Stimulated activated CD4-positive, alpha-beta T cell treated with anti-CD3 and anti-CD28 coated beads, Interleukin-15, amount 100 ng/mL, for 48 hours (primary cell): ENCODE measurements around the gene CLCA1.
"Not testable (repeated sequence)": the region's sequence is repeated elsewhere in the genome, so short reads cannot be mapped to it uniquely, and the experiment has no call there.

Source experiments
- DNase-seq, 2 donors: peaks; one replicate each; pipeline ENCODE4 v3.0.0-alpha.2; 2020; ENCODE audit warnings: low read depth in 2 of 2

Gene CLCA1

GRCh38 chr1:86466109-86466844 is 2.5 kb upstream of the CLCA1 start:
- DNase-seq: no peak

- DNase-seq: no peak
These were observed 1.7 kb upstream of the CLCA1 start for GRCh38 chr1:86466986-86467385.

GRCh38 chr1:86470859-86471258 is 2.1 kb downstream of the CLCA1 start:
- no peak for DNase-seq

- DNase-seq: no peak
These were observed 2.6 kb downstream of the CLCA1 start for GRCh38 chr1:86471291-86471690.

GRCh38 chr1:86472152-86472551 is 3.4 kb downstream of the CLCA1 start:
- DNase-seq: no peak

- DNase-seq: no peak
These were observed 4.0 kb downstream of the CLCA1 start for GRCh38 chr1:86472767-86473166.

GRCh38 chr1:86477256-86477655 is 8.5 kb downstream of the CLCA1 start:
- no peak for DNase-seq

GRCh38 chr1:86477682-86478081 is 9.0 kb downstream of the CLCA1 start:
- no peak for DNase-seq

GRCh38 chr1:86478416-86479156 is 9.9 kb downstream of the CLCA1 start:
- DNase-seq: no peak

- no peak for DNase-seq
These were observed 13.2 kb downstream of the CLCA1 start for GRCh38 chr1:86481966-86482365.

- no peak for DNase-seq
These were observed 18.5 kb downstream of the CLCA1 start for GRCh38 chr1:86487131-86487810.

GRCh38 chr1:86487811-86488141 is 19.0 kb downstream of the CLCA1 start:
- DNase-seq: no peak

GRCh38 chr1:86489242-86489878 is 20.6 kb downstream of the CLCA1 start:
- no peak for DNase-seq

- DNase-seq: no peak
These were observed 22.6 kb downstream of the CLCA1 start for GRCh38 chr1:86491171-86491950.

GRCh38 chr1:86498281-86498680 is 29.6 kb downstream of the CLCA1 start:
- DNase-seq: no peak

- DNase-seq: no peak
These were observed 31.4 kb downstream of the CLCA1 start for GRCh38 chr1:86499987-86500593.

- no peak for DNase-seq
These were observed 32.0 kb downstream of the CLCA1 start for GRCh38 chr1:86500714-86501113.

- not testable (repeated sequence) for DNase-seq
These were observed 33.5 kb downstream of the CLCA1 start for GRCh38 chr1:86502125-86502646.

- DNase-seq: no peak
These were observed 34.1 kb downstream of the CLCA1 start for GRCh38 chr1:86502721-86503405.

GRCh38 chr1:86503406-86504136 is 34.8 kb downstream of the CLCA1 start:
- DNase-seq: no peak
